ENCODE measurements around the gene CKM. TPM values are rescaled to one million over a fixed set of nuclear protein-coding genes. Genes with fewer than 3 reads are reported as not detected.

Gene CKM
- total RNA-seq, 1 donor from 2014 or later: not detected

- H3K79me2 ChIP-seq (ENCODE audit: low read depth): no peaks in the 10 kb centered on the region
- H3K9ac ChIP-seq: no peak overlapping the region
- H3K27ac ChIP-seq: no peak overlapping the region
- Mint-ChIP-seq H3K4me1 (no peaks in the 10 kb centered on the region), H3K4me3 (no peak overlapping the region), H3K9me3 (no peaks in the 10 kb centered on the region), H3K36me3 (peaks cover 14% of the 10 kb centered on the region), H3K27ac (no peak overlapping the region), H3K27me3 (ENCODE audit: insufficient read depth, low read depth) (peaks cover 8% of the 10 kb centered on the region)
- H3K4me2 ChIP-seq: no peak overlapping the region
- no peaks in the 10 kb centered on the region for H3K4me1 ChIP-seq
- no peaks in the 10 kb centered on the region for H4K20me1 ChIP-seq (ENCODE audit: low read depth)
- H2AFZ ChIP-seq (replicated peaks): no peak overlapping the region
- H3F3A ChIP-seq (ENCODE audit: low read depth): no peaks in the 10 kb centered on the region
- H3K9me3 ChIP-seq (ENCODE audit: low read depth): no peaks in the 10 kb centered on the region
- no peak for DNase-seq (ENCODE audit: low spot score)
- TF ChIP-seq EZH2phosphoT487 (IDR thresholded peaks at IDR 0.05): no peak
- TF ChIP-seq EZH2 (IDR thresholded peaks at IDR 0.05): no peak
- no peaks in the 10 kb centered on the region for H3K27me3 ChIP-seq
- no peak overlapping the region for H3K4me3 ChIP-seq
- H3K36me3 ChIP-seq: peaks cover 4% of the 10 kb centered on the region
Measured at GRCh38 chr19:45280471-45280961, 42.2 kb downstream of the CKM start.

DNA sequence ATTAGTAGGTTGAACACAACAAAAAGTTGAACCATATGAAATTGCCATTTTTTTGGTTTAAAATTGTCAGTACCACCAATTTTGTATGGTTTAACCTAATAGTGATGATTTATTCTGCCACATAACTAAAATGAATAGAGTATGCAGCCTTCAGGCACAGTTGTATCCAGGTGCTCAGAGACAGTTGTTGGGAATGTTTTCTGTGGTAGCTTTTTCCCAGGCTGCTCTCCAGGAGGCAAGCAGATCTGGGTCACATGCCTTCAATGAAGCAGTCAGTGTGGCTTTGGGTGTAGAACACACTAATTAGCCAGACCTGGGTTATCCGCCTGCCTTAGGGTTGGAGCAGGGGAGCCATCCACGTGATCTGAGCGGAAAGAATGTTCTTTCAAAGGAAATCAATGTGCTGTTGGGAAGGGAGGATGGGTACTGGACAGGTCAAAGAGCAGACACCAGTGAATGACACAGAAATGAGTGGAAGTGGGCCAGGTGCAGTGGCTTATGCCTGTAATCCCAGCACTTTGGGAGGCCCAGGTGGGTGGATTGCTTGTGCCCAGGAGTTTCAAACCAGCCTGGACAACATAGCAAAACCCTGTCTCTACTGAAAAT lies 43.0 kb downstream of the CKM start:
- H3K9ac ChIP-seq: no peak overlapping the region
- no peak overlapping the region for H3K4me3 ChIP-seq
- H3K9me3 ChIP-seq (ENCODE audit: low read depth): no peaks in the 10 kb centered on the region
- H3K27ac ChIP-seq: no peak overlapping the region
- DNase-seq (ENCODE audit: low spot score): no peak
- H3K79me2 ChIP-seq (ENCODE audit: low read depth): no peaks in the 10 kb centered on the region
- TF ChIP-seq EZH2phosphoT487 (IDR thresholded peaks at IDR 0.05) (no peak), EZH2 (IDR thresholded peaks at IDR 0.05) (no peak), CTCF (IDR thresholded peaks at IDR 0.05) (no peak)
- no peaks in the 10 kb centered on the region for H4K20me1 ChIP-seq (ENCODE audit: low read depth)
- no peaks in the 10 kb centered on the region for H3K27me3 ChIP-seq
- no peak overlapping the region for H3K4me3 Mint-ChIP-seq
- H3K27me3 Mint-ChIP-seq (ENCODE audit: insufficient read depth, low read depth): peaks cover 8% of the 10 kb centered on the region
- no peaks in the 10 kb centered on the region for H3K9me3 Mint-ChIP-seq
- H3K4me1 ChIP-seq: no peaks in the 10 kb centered on the region
- no peaks in the 10 kb centered on the region for H3K4me1 Mint-ChIP-seq
- H2AFZ ChIP-seq (replicated peaks): no peak overlapping the region
- no peak overlapping the region for H3K27ac Mint-ChIP-seq
- H3K4me2 ChIP-seq: no peak overlapping the region
- H3K36me3 ChIP-seq: peaks cover 4% of the 10 kb centered on the region
- no peaks in the 10 kb centered on the region for H3F3A ChIP-seq (ENCODE audit: low read depth)
- peaks cover 13% of the 10 kb centered on the region for H3K36me3 Mint-ChIP-seq

DNA sequence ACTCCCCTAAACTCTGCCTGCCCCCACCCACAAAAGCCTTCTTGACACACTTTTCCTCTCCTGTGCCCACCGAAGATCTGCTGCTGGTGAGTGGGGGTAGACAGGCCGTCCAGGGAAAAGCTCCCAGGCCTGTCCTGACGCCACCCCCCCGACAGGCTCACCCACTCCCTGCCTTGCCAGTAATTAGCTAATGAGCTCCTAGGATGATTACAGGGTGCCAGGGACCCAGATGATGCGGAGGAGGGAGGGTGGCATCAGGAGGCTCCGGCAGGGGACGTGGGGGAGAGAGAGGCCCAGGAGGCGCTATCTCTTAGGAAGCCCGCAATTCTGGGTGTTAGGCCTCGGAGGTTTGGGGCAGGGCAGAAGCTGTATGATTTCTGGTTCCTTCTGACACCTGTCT lies 44.6 kb downstream of the CKM start:
- no peak overlapping the region for H3K27ac ChIP-seq
- no peak overlapping the region for H3K4me3 ChIP-seq
- no peaks in the 10 kb centered on the region for H4K20me1 ChIP-seq (ENCODE audit: low read depth)
- no peaks in the 10 kb centered on the region for H3K4me1 ChIP-seq
- no peak overlapping the region for H3K9ac ChIP-seq
- H3K36me3 Mint-ChIP-seq: peaks cover 12% of the 10 kb centered on the region
- H3K79me2 ChIP-seq (ENCODE audit: low read depth): no peaks in the 10 kb centered on the region
- no peaks in the 10 kb centered on the region for H3K9me3 Mint-ChIP-seq
- no peaks in the 10 kb centered on the region for H3K27me3 ChIP-seq
- TF ChIP-seq CTCF (IDR thresholded peaks at IDR 0.05) (no peak), EZH2phosphoT487 (IDR thresholded peaks at IDR 0.05) (no peak), EZH2 (IDR thresholded peaks at IDR 0.05) (no peak)
- H3K36me3 ChIP-seq: no peaks in the 10 kb centered on the region
- no peaks in the 10 kb centered on the region for H3F3A ChIP-seq (ENCODE audit: low read depth)
- H3K4me3 Mint-ChIP-seq: no peak overlapping the region
- H3K4me1 Mint-ChIP-seq: no peaks in the 10 kb centered on the region
- DNase-seq (ENCODE audit: low spot score): no peak
- no peak overlapping the region for H3K27ac Mint-ChIP-seq
- no peaks in the 10 kb centered on the region for H3K9me3 ChIP-seq (ENCODE audit: low read depth)
- H3K27me3 Mint-ChIP-seq (ENCODE audit: insufficient read depth, low read depth): peaks cover 8% of the 10 kb centered on the region
- H3K4me2 ChIP-seq: no peak overlapping the region
- H2AFZ ChIP-seq (replicated peaks): no peak overlapping the region

DNA sequence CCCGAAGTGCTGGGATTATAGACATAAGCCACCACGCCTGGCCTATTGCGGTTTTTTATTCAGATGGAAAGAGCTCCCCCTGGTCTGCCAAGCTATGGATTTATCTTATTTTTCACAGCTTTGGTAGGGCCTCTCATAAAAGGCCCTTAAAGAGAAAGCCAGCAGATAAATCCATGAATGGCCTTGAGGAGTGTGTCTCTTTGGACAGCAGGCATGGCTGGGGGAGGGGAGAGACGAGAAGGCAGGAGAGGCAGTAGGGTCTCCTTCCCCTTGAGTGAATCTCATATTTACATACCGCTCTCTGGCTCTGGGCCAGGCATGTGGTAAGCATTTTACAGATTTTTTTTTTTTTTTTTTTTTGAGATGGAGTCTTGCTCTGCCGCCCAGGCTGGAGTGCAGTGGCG lies 46.4 kb downstream of the CKM start:
- no peak overlapping the region for H3K4me3 Mint-ChIP-seq
- Histone ChIP-seq H3F3A (ENCODE audit: low read depth) (no peaks in the 10 kb centered on the region), H3K27ac (no peak overlapping the region)

More for the DNA sequence above, 46.4 kb downstream of the CKM start:
- Histone ChIP-seq H3K79me2 (ENCODE audit: low read depth) (no peaks in the 10 kb centered on the region), H3K9ac (no peak overlapping the region), H3K27me3 (no peaks in the 10 kb centered on the region), H3K36me3 (no peaks in the 10 kb centered on the region), H3K4me2 (no peak overlapping the region), H4K20me1 (ENCODE audit: low read depth) (no peaks in the 10 kb centered on the region), H3K4me3 (no peak overlapping the region), H3K4me1 (no peaks in the 10 kb centered on the region), H3K9me3 (ENCODE audit: low read depth) (no peaks in the 10 kb centered on the region), H2AFZ (replicated peaks) (no peak overlapping the region)
- no peak for TF ChIP-seq EZH2phosphoT487 (IDR thresholded peaks at IDR 0.05)
- Mint-ChIP-seq H3K36me3 (peaks cover 18% of the 10 kb centered on the region), H3K27me3 (ENCODE audit: insufficient read depth, low read depth) (peaks cover 8% of the 10 kb centered on the region), H3K27ac (peak overlapping the region; percentile 78), H3K4me1 (no peaks in the 10 kb centered on the region), H3K9me3 (no peaks in the 10 kb centered on the region)
- DNase-seq (ENCODE audit: low spot score): no peak

All from neural progenitor cell (in vitro differentiated cells).